ENCODE measurements around the gene LCN12.

DNA sequence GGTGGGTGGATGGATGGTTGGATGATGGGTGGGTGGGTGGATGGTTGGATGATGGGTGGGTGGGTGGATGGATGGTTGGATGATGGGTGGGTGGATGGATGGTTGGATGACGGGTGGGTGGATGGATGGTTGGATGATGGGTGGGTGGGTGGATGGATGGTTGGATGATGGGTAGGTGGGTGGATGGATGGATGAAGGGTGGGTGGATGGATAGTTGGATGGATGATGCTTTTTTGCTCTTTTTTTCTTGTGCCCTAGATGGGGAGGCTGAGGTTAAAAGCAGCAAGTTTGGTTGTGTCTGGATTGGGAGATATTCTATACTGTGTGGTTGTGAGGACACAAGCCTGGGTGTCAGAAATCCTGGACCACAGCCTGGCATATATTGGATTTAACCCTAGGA is 5.4 kb downstream of the LCN12 start:
- no peak for TF ChIP-seq EZH2 (IDR thresholded peaks at IDR 0.05; ENCODE audit: low read length, missing control alignments)
- TF ChIP-seq, protein P1, sequence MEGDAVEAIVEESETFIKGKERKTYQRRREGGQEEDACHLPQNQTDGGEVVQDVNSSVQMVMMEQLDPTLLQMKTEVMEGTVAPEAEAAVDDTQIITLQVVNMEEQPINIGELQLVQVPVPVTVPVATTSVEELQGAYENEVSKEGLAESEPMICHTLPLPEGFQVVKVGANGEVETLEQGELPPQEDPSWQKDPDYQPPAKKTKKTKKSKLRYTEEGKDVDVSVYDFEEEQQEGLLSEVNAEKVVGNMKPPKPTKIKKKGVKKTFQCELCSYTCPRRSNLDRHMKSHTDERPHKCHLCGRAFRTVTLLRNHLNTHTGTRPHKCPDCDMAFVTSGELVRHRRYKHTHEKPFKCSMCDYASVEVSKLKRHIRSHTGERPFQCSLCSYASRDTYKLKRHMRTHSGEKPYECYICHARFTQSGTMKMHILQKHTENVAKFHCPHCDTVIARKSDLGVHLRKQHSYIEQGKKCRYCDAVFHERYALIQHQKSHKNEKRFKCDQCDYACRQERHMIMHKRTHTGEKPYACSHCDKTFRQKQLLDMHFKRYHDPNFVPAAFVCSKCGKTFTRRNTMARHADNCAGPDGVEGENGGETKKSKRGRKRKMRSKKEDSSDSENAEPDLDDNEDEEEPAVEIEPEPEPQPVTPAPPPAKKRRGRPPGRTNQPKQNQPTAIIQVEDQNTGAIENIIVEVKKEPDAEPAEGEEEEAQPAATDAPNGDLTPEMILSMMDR (conservative IDR thresholded peaks at IDR 0.05 in 1 of 2, IDR thresholded peaks at IDR 0.05 in 1 of 2; ENCODE audit: low read depth in 1 of 2, low read length in 2 of 2): no peak
